Subcutaneous adipose tissue (tissue), 4 donors: ENCODE data around the gene IGFBP4. TPM values are rescaled to one million over a fixed set of nuclear protein-coding genes. Genes with fewer than 3 reads are reported as not detected.

Source experiments
- total RNA-seq, 4 donors: library from RNA; depleted of rRNA; stranded (reverse); fragments of >200 nt; gene quantifications; one replicate each; pipeline ENCODE4 v1.1.0, GENCODE V29; 2016
- TF ChIP-seq, protein P1 (sequence below): fragments of 450-650 bp; IDR thresholded peaks from one replicate; pipeline ENCODE4 v1.5.1; 2016; ENCODE audit warnings: low read depth, mild to moderate bottlenecking, control low read depth, antibody characterized with exemption, moderate library complexity

Gene IGFBP4
- total RNA-seq, 4 donors from 2014 or later, result 147 to 268 (median 232) TPM

DNA sequence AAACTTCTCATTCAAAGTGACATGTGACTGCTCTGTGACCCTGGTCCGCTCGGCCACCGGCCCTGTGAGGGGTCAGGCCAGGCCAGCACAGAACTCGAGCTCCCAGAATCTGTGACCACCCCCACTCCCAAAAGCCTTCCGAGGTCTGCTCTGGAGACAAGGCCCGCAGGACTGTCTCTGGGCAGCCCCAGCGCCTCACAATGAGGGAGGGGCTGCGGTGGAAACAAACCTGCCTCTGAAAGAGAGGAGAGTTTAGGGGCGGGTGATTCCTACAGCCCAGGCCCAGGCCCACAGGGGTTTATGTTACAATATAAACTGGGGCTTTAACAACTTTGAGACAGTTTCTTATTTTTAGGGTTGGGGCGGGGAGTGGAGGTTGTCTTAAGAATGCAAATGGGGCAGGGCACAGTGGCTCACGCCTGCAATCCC lies 19.9 kb downstream of the IGFBP4 start:
- TF ChIP-seq, protein P1, sequence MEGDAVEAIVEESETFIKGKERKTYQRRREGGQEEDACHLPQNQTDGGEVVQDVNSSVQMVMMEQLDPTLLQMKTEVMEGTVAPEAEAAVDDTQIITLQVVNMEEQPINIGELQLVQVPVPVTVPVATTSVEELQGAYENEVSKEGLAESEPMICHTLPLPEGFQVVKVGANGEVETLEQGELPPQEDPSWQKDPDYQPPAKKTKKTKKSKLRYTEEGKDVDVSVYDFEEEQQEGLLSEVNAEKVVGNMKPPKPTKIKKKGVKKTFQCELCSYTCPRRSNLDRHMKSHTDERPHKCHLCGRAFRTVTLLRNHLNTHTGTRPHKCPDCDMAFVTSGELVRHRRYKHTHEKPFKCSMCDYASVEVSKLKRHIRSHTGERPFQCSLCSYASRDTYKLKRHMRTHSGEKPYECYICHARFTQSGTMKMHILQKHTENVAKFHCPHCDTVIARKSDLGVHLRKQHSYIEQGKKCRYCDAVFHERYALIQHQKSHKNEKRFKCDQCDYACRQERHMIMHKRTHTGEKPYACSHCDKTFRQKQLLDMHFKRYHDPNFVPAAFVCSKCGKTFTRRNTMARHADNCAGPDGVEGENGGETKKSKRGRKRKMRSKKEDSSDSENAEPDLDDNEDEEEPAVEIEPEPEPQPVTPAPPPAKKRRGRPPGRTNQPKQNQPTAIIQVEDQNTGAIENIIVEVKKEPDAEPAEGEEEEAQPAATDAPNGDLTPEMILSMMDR, result no peak

DNA sequence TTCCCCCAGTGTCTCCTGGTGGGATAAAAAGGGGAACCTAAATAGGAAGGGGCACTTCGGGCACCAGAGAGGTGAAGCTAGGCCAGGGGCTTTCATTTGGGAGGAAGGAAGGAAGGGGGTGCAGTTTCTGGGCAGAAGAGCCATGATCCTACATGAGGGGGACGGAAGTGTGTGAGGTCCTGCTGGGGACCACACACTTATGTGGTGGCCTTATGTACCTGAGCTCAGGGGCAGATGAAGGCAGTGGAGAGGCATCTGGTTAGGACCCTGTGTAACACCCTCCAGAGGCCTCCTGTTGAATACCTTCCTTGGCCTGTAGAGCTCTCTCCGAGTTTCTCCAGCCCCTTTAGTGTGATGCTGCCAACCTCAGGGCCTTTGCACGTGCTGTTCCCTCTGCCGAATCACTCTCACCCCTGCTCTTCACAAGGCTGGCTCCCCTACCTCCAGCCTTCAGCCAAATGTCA lies 21.2 kb downstream of the IGFBP4 start:
- TF ChIP-seq, protein P1, result no peak

DNA sequence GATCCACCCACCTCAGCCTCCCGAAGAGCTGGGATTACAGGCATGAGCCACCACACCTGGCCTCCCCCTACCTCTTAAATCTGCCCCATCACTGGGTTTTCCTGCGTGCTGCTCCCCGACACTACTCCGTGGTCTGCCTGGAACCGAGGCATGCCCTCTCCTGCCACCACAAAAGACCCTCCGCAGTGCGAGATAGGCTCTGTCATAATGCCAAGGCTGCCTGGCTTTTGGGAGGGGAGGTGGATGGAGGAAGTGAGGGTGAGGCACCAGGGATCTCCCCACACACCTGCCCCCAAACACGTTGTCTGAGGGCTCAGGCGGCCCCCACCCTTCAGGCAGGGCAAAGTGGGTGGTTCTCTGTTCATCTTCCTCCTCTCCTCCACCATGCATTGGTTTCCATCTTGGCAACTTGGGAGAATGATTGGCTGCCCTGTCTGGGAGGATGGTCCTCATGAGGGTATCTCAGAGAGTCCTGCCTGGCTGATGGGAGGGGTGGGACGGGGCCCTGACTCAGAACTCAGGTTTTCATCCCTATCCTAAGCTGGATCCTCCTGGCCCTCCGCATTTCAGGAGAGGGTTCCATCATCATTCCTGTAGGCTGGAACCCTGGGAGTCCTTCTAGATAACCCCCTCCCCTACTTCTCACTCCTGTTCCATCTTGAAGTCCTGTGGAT lies 23.2 kb downstream of the IGFBP4 start:
- TF ChIP-seq, protein P1, result no peak

DNA sequence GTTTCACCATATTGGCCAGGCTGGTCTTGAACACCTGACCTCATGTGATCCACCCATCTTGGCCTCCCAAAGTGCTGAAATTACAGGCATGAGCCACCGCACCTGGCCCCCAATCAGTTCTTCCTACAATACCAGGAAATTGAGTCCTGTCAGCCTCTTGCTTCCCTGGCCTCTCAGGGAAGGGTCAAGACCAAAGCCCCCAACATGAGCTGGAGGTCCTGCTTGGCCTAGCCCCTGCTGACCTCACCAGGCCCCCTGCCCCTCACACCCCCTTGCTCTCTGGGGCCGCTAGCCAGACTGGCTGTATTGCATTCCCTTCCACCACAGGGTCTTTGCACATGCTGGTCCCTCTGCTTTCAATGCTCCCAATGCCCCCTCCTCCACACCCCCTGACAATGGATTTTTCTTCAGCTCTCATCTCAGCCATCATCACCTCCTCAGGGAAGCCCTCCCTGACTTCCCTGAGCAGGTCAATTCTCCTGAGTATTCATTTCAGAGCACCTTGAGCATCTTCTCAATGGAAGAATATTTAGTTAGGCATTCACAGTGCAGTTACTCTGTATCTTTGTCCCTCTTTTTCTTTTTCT lies 24.1 kb downstream of the IGFBP4 start:
- TF ChIP-seq, protein P1, result no peak

DNA sequence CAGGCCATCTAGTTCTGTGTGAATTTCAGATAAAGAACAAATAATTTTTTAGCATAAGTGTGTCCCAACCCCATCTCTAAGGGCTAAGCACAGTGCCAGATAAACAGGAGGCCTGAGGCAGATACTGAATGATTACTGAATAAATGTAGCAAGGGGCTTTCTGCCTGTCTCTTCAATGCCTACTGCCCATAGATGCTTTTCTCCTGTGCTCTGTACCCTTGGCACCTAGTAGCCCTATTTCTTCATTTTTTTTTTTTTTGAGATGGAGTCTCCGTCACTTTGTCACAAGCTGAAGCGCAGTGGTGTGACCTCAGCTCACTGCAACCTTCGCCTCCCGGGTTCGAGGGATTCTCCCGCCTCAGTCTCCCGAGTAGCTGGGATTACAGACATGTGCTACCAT lies 25.3 kb downstream of the IGFBP4 start:
- TF ChIP-seq, protein P1, result no peak

DNA sequence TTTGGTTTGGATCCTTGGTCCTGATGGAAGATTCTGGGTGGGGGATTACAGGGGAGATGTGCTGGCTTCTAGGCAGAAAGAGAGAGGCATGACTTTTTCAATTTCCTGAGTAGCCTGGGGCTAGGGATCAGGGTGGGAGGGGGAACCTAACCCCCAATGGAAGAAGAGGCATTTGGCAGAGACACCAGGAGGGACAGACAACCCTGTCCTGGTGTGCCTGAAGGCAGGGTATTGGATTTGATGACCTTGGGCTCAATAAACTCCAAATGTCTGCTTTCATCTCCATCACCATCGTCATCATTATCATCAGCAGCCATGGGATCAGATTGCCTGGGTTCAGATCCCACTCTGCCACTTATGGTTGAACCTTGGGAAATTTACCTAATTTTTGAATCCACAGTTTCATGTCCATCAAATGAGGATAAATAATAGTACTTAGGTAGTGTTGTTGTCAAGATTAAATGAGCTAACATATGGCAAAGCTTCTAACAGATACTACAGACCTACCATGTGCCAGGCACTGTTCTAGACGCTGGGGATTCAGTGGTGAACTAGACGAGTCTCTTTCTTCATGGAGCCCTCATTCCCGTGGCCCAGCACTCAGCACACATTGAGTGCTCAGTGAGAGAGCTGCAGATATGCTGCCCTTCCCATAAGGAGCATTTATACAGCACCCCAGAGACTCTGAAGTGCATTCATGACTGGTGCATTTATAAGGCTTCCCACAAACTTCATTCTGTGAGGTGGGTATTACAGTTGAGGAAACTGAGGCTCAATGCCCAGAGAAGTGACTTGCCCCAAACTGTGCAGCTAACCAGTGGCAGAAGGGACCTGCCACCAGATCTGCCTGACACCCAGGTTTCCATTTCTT lies 26.8 kb downstream of the IGFBP4 start:
- TF ChIP-seq, protein P1, result no peak
